Colonic mucosa (tissue), 4 donors: ENCODE results near the gene WDFY3. TPM values are rescaled to one million over a fixed set of nuclear protein-coding genes. Genes with fewer than 3 reads are reported as not detected.

Experiments used
- DNase-seq: peaks from one replicate; pipeline ENCODE4 v3.0.0-alpha.2; 2020
- H3K27ac ChIP-seq: fragments of 200-600 bp; one replicate; pipeline ENCODE4 v1.8.0; 2021
- H3K27me3 ChIP-seq: fragments of 200-600 bp; one replicate; pipeline ENCODE4 v1.8.0; 2021
- H3K36me3 ChIP-seq: fragments of 200-600 bp; one replicate; pipeline ENCODE4 v1.8.0; 2021
- H3K4me1 ChIP-seq: fragments of 200-600 bp; one replicate; pipeline ENCODE4 v1.8.0; 2021; ENCODE audit warnings: mild to moderate bottlenecking
- H3K4me3 ChIP-seq: fragments of 200-600 bp; one replicate; pipeline ENCODE4 v1.8.0; 2021
- H3K9ac ChIP-seq, 2 donors: one replicate each; pipeline ENCODE4 v1.7.0; 2013; ENCODE audit warnings: control low read depth in 2 of 2, low read depth in 2 of 2, low read length in 2 of 2
- H3K9me3 ChIP-seq: fragments of 200-600 bp; one replicate; pipeline ENCODE4 v1.8.0; 2021
- intact Hi-C: fragments of 100-400 bp; cut with DNase I; formaldehyde crosslinking; loops from one replicate; pipeline ENCODE4 v1.14.1; 2022
- total RNA-seq, 2 donors: library from RNA; stranded (reverse); fragmentation: NEBNext Ultra II Directional in 1 of 2; extraction: Animal tissue kit (Norgen Biotek cat#: 25700) in 1 of 2; gene quantifications; one replicate each; pipeline ENCODE4 v1.2.1, GENCODE V29; 2021
- TF ChIP-seq, protein P1 (sequence below): fragments of 200-600 bp; IDR thresholded peaks from one replicate; pipeline ENCODE4 v1.8.0; 2022; ENCODE audit warnings: antibody characterized with exemption, mild to moderate bottlenecking
- donor health status: healthy.
- donor health status: DM: no; HTN: no; CAD: no.
- donor health status: DM: no; HTN: no; CAD: no.

WDFY3 gene
- total RNA-seq, 2 donors from 2014 or later, result 46.3 to 50.8 TPM

DNA sequence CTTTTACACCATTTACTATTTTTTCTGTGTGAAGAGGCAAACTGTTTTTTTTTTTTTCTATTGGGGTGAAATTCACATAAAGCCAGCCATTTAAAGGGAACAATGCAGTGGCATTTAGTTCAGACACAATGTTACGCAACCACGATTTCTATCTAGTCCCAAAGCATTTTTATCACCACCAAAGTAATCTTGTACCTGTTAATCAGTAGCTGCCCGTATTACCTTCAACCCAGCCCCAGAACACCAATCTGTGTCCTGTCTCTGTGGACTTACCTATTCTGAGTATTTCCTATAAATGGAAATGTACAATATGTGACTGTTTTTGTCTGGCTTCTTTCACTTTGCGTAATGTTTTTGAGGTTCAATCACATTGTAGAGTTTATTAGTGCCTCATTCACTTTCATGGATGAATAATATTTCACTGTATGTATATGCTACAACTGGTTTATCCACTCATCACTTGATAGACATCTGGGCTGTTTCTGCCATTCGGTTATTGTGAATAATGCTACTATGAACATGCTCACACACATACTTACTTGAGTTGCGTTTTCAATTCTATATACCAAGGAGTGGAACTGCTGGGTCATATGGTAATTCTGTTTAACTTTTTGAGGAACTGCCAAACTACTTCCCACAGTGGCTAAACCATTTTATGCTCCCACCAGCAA lies 267.4 kb downstream of the WDFY3 start:
- DNase-seq, result no peak
- no peaks in the 10 kb centered on the region for H3K27me3 ChIP-seq
- TF ChIP-seq, protein P1, sequence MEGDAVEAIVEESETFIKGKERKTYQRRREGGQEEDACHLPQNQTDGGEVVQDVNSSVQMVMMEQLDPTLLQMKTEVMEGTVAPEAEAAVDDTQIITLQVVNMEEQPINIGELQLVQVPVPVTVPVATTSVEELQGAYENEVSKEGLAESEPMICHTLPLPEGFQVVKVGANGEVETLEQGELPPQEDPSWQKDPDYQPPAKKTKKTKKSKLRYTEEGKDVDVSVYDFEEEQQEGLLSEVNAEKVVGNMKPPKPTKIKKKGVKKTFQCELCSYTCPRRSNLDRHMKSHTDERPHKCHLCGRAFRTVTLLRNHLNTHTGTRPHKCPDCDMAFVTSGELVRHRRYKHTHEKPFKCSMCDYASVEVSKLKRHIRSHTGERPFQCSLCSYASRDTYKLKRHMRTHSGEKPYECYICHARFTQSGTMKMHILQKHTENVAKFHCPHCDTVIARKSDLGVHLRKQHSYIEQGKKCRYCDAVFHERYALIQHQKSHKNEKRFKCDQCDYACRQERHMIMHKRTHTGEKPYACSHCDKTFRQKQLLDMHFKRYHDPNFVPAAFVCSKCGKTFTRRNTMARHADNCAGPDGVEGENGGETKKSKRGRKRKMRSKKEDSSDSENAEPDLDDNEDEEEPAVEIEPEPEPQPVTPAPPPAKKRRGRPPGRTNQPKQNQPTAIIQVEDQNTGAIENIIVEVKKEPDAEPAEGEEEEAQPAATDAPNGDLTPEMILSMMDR, result no peak
- H3K4me1 ChIP-seq, result no peaks in the 10 kb centered on the region
- intact Hi-C loops, result no loop called here
- no peaks in the 10 kb centered on the region for H3K36me3 ChIP-seq
- no peaks in the 10 kb centered on the region for H3K9me3 ChIP-seq
- H3K4me3 ChIP-seq, result no peak overlapping the region
- H3K27ac ChIP-seq, result no peak overlapping the region
- H3K9ac ChIP-seq, result no peak overlapping the region

DNA sequence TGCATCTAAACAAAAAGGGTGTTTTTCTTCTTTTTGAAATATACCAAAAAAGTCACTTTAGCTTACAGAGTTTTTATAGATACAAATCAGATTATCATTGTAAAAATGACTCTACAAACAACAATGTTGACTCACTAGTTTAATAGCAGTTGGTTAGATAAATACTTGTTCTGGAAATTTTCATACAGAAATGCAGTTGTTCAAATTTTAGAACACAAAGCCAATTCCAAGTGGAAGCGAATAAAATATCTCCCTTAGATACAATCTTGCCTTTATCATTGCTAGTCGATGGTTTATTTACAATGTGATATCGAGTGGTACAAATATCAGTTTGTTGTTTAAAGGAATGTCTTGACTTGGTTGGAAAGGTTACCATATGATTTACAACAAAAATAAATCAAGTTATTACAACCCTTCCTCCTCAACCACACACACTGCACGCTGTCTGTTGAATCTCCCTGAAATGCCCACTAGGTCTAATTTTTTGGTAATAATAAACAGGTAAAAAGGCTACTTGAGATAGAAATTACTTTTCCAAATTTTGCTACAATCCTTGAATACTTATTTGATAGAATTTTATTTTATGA lies 268.8 kb downstream of the WDFY3 start:
- intact Hi-C loops, result no loop called here

DNA sequence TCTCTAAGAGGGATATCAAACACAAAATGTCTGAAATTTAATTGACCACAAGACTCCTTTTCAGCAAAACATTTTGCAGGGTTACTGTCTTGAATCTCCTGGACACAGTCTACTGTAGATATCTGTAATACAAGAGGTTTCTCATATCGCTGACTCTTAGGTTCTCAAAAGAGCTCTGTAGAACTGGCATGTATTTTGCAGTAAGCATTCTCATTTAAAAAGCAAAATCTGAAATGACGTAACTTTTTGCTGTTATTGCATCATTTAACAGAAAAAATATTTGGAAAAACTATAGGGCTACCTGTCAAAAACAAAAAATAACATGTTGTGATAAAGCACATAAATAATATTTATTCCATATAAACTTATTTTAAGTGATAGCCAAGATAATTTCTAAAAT lies 269.3 kb downstream of the WDFY3 start:
- TF ChIP-seq, protein P1, result no peak
- intact Hi-C loops, result no loop called here
- no peaks in the 10 kb centered on the region for H3K4me1 ChIP-seq

More for the DNA sequence above, 268.8 kb downstream of the WDFY3 start:
- Histone ChIP-seq H3K4me3 (no peak overlapping the region), H3K4me1 (no peaks in the 10 kb centered on the region), H3K27ac (no peak overlapping the region), H3K9ac (no peak overlapping the region), H3K9me3 (no peaks in the 10 kb centered on the region), H3K36me3 (no peaks in the 10 kb centered on the region), H3K27me3 (no peaks in the 10 kb centered on the region)
- no peak for DNase-seq
- TF ChIP-seq, protein P1, result no peak

DNA sequence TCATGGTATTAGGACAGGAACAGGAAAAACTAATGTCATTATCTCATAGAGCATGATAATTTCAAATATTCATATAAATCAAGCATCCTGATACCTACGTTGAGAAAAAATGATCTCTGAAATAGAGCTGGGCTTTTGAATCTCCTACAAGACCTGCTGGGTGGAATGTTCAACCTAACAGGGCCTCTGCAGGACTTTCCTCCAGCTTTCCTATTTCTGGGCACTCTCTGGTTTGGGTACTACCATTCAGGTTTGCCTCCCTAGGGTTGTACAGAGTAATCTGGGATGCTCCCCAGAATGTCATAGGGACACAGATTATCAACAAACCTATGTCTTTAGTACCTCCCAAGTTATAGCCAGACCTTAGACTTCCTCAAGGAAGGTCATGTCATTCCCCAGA lies 274.7 kb downstream of the WDFY3 start:
- Histone ChIP-seq H3K9me3 (no peaks in the 10 kb centered on the region), H3K27me3 (no peaks in the 10 kb centered on the region), H3K4me1 (no peaks in the 10 kb centered on the region), H3K9ac (no peak overlapping the region), H3K36me3 (no peaks in the 10 kb centered on the region), H3K4me3 (no peak overlapping the region), H3K27ac (no peak overlapping the region)
- no peak for DNase-seq
- intact Hi-C loops, result no loop called here
- TF ChIP-seq, protein P1, result no peak

More for the DNA sequence above, 269.3 kb downstream of the WDFY3 start:
- H3K27ac ChIP-seq, result no peak overlapping the region
- no peak for DNase-seq
- H3K9ac ChIP-seq, result no peak overlapping the region
- no peaks in the 10 kb centered on the region for H3K36me3 ChIP-seq
- H3K4me3 ChIP-seq, result no peak overlapping the region
- no peaks in the 10 kb centered on the region for H3K27me3 ChIP-seq
- H3K9me3 ChIP-seq, result no peaks in the 10 kb centered on the region

DNA sequence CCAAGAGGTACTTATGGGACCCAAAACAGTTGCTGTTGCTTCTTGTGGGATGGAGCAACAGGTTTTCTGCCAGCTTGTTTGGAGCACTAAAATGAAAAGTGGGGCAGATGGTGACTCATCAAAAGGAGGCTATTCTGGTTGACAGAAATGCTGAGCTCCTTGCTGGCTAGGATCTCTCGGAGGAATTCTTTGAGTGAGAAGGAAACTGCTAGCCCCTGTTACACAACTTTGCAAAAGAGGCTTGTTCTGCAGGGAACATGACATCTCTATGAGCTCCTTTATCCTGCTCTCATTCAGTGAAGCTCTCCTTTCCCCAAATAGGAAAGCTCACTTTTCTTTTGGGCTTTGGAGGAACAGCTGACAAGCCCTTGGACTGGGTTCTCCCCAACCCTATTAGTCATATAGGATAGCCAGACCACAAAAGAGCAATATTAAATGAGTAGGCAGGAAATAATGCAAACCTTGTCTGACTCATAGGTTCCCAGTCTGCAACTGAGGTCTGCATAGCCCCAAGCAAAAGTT lies 275.3 kb downstream of the WDFY3 start:
- Histone ChIP-seq H3K36me3 (no peaks in the 10 kb centered on the region), H3K9ac (no peak overlapping the region), H3K4me1 (no peaks in the 10 kb centered on the region), H3K4me3 (no peak overlapping the region), H3K27me3 (no peaks in the 10 kb centered on the region), H3K9me3 (no peaks in the 10 kb centered on the region), H3K27ac (no peak overlapping the region)
- intact Hi-C loops, result no loop called here
- TF ChIP-seq, protein P1, result no peak
- DNase-seq, result no peak
